COLO829 (cell line): ENCODE data around the gene LRRC56.

Source experiments
- DNase-seq: peaks from one replicate; pipeline ENCODE4 v3.0.0; 2012; ENCODE audit warnings: low spot score

LRRC56 gene

GRCh38 chr11:536841-537621, at the start of gene LRRC56:
LRRC56 (plus strand) TSS chr11:537527; CDS start chr11:540685, 3,158 bp downstream.
- peak; percentile 99 for DNase-seq

GRCh38 chr11:487571-488021, 49.7 kb upstream of the LRRC56 start:
- no peak for DNase-seq

GRCh38 chr11:488062-488461, 49.3 kb upstream of the LRRC56 start:
- no peak for DNase-seq

GRCh38 chr11:488579-488978, 48.7 kb upstream of the LRRC56 start:
- DNase-seq, result no peak

GRCh38 chr11:488992-489391, 48.3 kb upstream of the LRRC56 start:
- no peak for DNase-seq

GRCh38 chr11:489610-490185, 47.6 kb upstream of the LRRC56 start:
- DNase-seq, result no peak

- no peak for DNase-seq
These were observed 47.0 kb upstream of the LRRC56 start for GRCh38 chr11:490186-490929.

GRCh38 chr11:490930-491260, 46.4 kb upstream of the LRRC56 start:
- no peak for DNase-seq

- no peak for DNase-seq
These were observed 46.0 kb upstream of the LRRC56 start for GRCh38 chr11:491358-491757.

GRCh38 chr11:492427-493226, 44.7 kb upstream of the LRRC56 start:
- DNase-seq, result no peak

- DNase-seq, result no peak
These were observed 42.4 kb upstream of the LRRC56 start for GRCh38 chr11:494761-495536.

- DNase-seq, result no peak
These were observed 41.8 kb upstream of the LRRC56 start for GRCh38 chr11:495537-495931.

- no peak for DNase-seq
These were observed 40.3 kb upstream of the LRRC56 start for GRCh38 chr11:496834-497564.

GRCh38 chr11:497565-498296, 39.6 kb upstream of the LRRC56 start:
- DNase-seq, result no peak

- no peak for DNase-seq
These were observed 38.8 kb upstream of the LRRC56 start for GRCh38 chr11:498297-499181.

GRCh38 chr11:499201-500076, 37.9 kb upstream of the LRRC56 start:
- DNase-seq, result no peak

GRCh38 chr11:501001-501682, 36.2 kb upstream of the LRRC56 start:
- no peak for DNase-seq
